H4 (cell line): ENCODE results near the gene C12orf54. TPM values are rescaled to one million over a fixed set of nuclear protein-coding genes. Genes with fewer than 3 reads are reported as not detected.
"Not testable (repeated sequence)": the region's sequence is repeated elsewhere in the genome, so short reads cannot be mapped to it uniquely, and the experiment has no call there.

Source experiments
- DNase-seq: peaks from one replicate; pipeline ENCODE4 v3.0.0-alpha.2; 2015; ENCODE audit warnings: low spot score
- total RNA-seq: library from RNA; depleted of rRNA; stranded (reverse); fragments of >200 nt; shearing (Covaris generic); gene quantifications from 2 replicates; pipeline ENCODE4 v1.2.3, GENCODE V29; 2014; rRNA removed

The C12orf54 gene
- total RNA-seq, 1 experiment from 2014 or later = not detected

DNA sequence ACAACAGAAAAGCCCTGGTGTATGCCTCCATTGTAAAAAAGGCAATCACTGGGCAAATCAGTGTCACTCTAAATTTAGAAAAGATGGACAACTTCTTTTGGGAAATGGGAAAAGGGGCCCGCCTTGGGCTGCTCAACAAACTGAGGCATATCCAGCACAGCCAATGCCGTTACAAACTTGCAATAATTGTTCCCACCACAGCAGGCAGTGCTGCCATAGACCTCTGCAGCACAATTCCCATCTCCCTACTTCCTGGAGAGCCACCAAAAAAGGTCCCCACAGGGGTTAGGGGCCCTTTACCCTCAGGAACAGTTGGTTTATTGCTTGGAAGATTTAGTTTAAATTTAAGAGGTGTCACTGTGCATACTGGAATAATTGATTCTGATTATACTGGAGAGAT lies 26.7 kb downstream of the C12orf54 start:
- DNase-seq = no peak

GRCh38 chr12:48510111-48510510 lies 27.8 kb downstream of the C12orf54 start:
- DNase-seq = no peak

DNA sequence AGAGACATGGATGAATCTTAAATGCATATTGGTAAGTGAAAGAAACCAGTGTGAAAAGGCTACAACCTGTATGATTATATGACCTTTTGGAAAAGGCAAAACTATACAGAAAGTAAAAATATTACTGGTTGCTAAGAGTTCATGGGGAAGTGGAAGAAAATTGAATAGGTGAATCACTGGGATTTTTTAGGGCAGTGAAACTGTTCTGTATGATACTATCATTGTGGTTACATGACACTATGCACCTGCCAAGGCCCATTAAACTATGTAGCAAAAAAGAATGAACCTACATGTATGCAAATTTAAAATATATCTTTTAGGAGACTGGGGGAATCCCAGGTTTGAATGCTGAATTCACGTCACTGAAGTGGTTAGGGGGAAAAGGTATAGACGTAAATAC lies 30.6 kb downstream of the C12orf54 start:
- no peak for DNase-seq

DNA sequence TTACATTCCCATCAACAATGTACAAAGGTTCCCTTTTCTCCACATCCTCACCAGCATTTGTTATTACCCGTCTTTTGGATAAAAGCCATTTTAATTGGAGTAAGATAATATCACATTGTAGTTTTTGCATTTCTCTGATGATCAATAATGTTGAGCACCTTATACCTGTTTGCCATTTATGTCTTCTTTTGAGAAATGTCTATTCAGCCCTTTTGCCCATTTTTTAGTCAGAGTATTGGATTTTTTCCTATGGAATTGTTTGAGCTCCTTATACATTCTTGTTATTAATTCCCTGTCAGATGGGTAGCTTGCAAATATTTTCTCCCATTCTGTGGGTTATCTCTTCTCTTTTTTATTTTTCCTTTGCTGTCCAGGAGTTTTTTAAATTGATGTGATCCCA lies 32.4 kb downstream of the C12orf54 start:
- DNase-seq = no peak

- not testable (repeated sequence) for DNase-seq
These were observed 38.1 kb downstream of the C12orf54 start for GRCh38 chr12:48520381-48520780.

DNA sequence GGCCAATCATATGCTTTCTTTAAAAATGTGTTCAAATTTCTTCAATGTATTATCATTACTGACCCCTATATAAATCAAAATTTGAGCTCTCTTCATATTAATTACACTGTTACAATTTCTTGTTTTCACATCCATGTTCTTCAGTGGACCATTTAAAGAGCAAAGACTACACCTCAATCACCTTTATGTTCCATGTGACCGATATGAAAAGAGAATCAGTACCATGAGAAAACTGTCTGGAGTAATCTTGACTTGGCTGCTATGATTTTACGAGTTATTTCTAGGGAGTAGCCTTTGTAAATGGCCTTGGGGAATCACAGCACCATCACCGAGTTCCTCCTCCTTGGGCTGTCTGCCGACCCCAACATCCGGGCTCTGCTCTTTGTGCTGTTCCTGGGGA lies 43.0 kb downstream of the C12orf54 start, which contains the start of gene OR8S1:
TSS of gene OR8S1 (plus strand) at position 301 of the 400 bp plus-strand sequence. CDS start at position 301, 0 bp downstream.
- no peak for DNase-seq

- no peak for DNase-seq
These were observed 45.8 kb downstream of the C12orf54 start for GRCh38 chr12:48527891-48528670.

DNA sequence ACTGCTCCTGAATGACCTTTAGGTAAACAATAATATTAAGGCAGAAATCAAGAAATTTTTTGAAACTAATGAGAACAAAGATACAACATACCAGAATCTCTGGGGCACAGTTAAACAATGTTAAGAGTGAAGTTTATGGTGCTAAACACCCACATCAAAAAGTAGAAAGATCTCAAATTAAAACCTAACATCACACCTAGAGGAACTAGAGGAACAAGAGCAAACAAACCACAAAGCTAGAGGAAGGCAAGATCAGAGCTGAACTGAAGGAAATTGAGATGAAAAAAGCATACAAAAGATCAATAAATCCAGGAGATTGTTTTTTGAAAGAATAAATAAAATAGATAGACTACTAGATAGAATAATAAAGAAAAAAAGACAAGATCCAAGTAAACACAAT lies 50.3 kb downstream of the C12orf54 start:
- no peak for DNase-seq

GRCh38 chr12:48536602-48537001 lies 54.3 kb downstream of the C12orf54 start:
- no peak for DNase-seq

DNA sequence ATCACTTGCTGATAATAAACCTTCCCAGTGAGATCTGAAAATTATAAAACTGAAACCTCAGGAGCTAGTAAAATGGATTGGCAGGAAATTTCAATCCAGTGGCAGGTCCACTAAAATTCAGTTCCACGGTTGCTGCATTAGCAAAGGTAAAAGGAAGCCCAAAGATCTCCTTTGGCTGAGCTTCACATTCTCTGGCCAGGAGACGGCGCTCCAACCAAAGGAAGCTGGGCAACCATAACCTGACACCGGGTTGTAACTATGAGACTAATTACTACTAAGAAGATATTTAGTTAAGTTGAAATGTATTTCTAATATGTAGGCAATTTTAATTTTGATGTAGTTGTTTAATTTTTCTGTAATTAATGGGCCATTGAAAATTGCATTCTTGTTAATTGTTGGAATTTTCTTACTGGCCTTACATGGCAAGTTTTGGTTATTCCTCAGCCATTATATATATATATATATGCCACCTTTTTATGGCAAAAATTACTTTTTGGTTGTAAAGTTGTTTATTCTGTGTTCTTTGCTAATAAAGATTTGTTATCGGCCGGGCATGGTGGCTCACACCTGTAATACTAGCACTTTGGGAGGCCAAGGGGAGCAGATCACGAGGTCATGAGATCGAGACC lies 60.1 kb downstream of the C12orf54 start:
- peak; percentile 11 for DNase-seq

- no peak for DNase-seq
These were observed 63.7 kb downstream of the C12orf54 start for GRCh38 chr12:48545833-48546469.

Other genes starting within 250 kb of the C12orf54 start
- 7.0 and 7.2 TPM in 2 replicates for gene ZNF641, start 131.6 kb upstream of the C12orf54 start, total RNA-seq
- not detected in 2 replicates for gene ANP32D, start 9.9 kb upstream of the C12orf54 start, total RNA-seq
- gene OR8S1, start 43.1 kb downstream of the C12orf54 start, total RNA-seq = not detected in 2 replicates
- not detected in 2 replicates for gene LALBA, start 87.5 kb downstream of the C12orf54 start, total RNA-seq
- 70.0 and 87.5 TPM in 2 replicates for gene KANSL2, start 199.7 kb downstream of the C12orf54 start, total RNA-seq
- gene CCNT1, start 234.2 kb downstream of the C12orf54 start, total RNA-seq = 25.7 and 26.9 TPM in 2 replicates